Activated B cell treated with CpG ODN at 0.5 μM for 24 hours (primary cell): ENCODE results near the gene DUSP28. TPM values are rescaled to one million over a fixed set of nuclear protein-coding genes. Genes with fewer than 3 reads are reported as not detected.
"Not testable (repeated sequence)": the region's sequence is repeated elsewhere in the genome, so short reads cannot be mapped to it uniquely, and the experiment has no call there.

Experiments used
- ATAC-seq: fragments of 200-7000 bp; cut with Tn5 transposase; one replicate; pipeline ENCODE4 v1.10.0; 2021; ENCODE audit warnings: low read depth, mild to moderate bottlenecking, moderate library complexity
- CTCF ChIA-PET: fragments of 350-600 bp; sonication (Branson Sonifier 250); formaldehyde crosslinking; loops from one replicate; lab custom pipeline; 2021; ENCODE audit warnings: antibody characterized with exemption; lab: Charles Lee
- POLR2A ChIA-PET: fragments of 350-600 bp; sonication (Branson Sonifier 250); formaldehyde crosslinking; loops from one replicate; lab custom pipeline; 2021; ENCODE audit warnings: antibody characterized with exemption; lab: Charles Lee
- DNase-seq: peaks from one replicate; pipeline ENCODE4 v3.0.0; 2022
- H3K27ac Mint-ChIP-seq: one replicate; pipeline ENCODE4 v1.8.0; 2020; ENCODE audit warnings: mixed read lengths
- H3K27me3 Mint-ChIP-seq: one replicate; pipeline ENCODE4 v1.8.0; 2021; ENCODE audit warnings: mixed read lengths
- H3K36me3 Mint-ChIP-seq: one replicate; pipeline ENCODE4 v1.8.0; 2021; ENCODE audit warnings: low read depth, mixed read lengths
- H3K4me1 Mint-ChIP-seq: one replicate; pipeline ENCODE4 v1.8.0; 2021; ENCODE audit warnings: mixed read lengths
- H3K4me3 Mint-ChIP-seq: one replicate; pipeline ENCODE4 v1.8.0; 2020; ENCODE audit warnings: mild to moderate bottlenecking, mixed read lengths
- H3K9me3 Mint-ChIP-seq: one replicate; pipeline ENCODE4 v1.8.0; 2020; ENCODE audit warnings: mixed read lengths
- CTCF ChIP-seq: fragments of 200-600 bp; IDR thresholded peaks from one replicate; pipeline ENCODE4 v1.8.0; 2022; ENCODE audit warnings: antibody characterized with exemption, mild to moderate bottlenecking
- intact Hi-C: fragments of 100-400 bp; cut with micrococcal nuclease; formaldehyde crosslinking; loops from one replicate; pipeline ENCODE4 v1.15.1; 2024
- total RNA-seq: library from RNA; stranded (reverse); gene quantifications from 2 replicates; pipeline ENCODE4 v1.2.3, GENCODE V29; 2022

DUSP28 gene
- total RNA-seq, 1 donor from 2014 or later: 11.5 TPM

- no peak overlapping the region for H3K27ac Mint-ChIP-seq
- H3K36me3 Mint-ChIP-seq: peaks cover 26% of the 10 kb centered on the region
- ChIA-PET POLR2A (no interaction called here), CTCF (no interaction called here)
- TF ChIP-seq CTCF: no peak
- peaks cover 2% of the 10 kb centered on the region for H3K9me3 Mint-ChIP-seq
- no peak overlapping the region for H3K4me3 Mint-ChIP-seq
- H3K4me1 Mint-ChIP-seq: peaks cover 7% of the 10 kb centered on the region
- H3K27me3 Mint-ChIP-seq: no peaks in the 10 kb centered on the region
- ATAC-seq: no peak
- intact Hi-C loops: no loop called here
- no peak for DNase-seq
Observed at GRCh38 chr2:240518981-240519380, 41.2 kb upstream of the DUSP28 start.

- H3K27me3 Mint-ChIP-seq: no peaks in the 10 kb centered on the region
- H3K36me3 Mint-ChIP-seq: peaks cover 28% of the 10 kb centered on the region
- H3K9me3 Mint-ChIP-seq: peaks cover 3% of the 10 kb centered on the region
- H3K27ac Mint-ChIP-seq: no peak overlapping the region
- H3K4me3 Mint-ChIP-seq: no peak overlapping the region
- ATAC-seq (no peak), DNase-seq (no peak)
- TF ChIP-seq CTCF: no peak
- intact Hi-C loops: no loop called here
- CTCF ChIA-PET: no interaction called here
- H3K4me1 Mint-ChIP-seq: peaks cover 2% of the 10 kb centered on the region
- POLR2A ChIA-PET: no interaction called here
Observed at GRCh38 chr2:240519396-240520129, 40.6 kb upstream of the DUSP28 start.

- intact Hi-C loops: no loop called here
- ATAC-seq: no peak
- no peak for TF ChIP-seq CTCF
- CTCF ChIA-PET: no interaction called here
- POLR2A ChIA-PET: no interaction called here
- no peaks in the 10 kb centered on the region for H3K4me1 Mint-ChIP-seq
- H3K4me3 Mint-ChIP-seq: no peak overlapping the region
- H3K36me3 Mint-ChIP-seq: peaks cover 36% of the 10 kb centered on the region
- no peak overlapping the region for H3K27ac Mint-ChIP-seq
- DNase-seq: no peak
- peaks cover 8% of the 10 kb centered on the region for H3K9me3 Mint-ChIP-seq
- H3K27me3 Mint-ChIP-seq: no peaks in the 10 kb centered on the region
Observed at GRCh38 chr2:240520130-240520973, 39.8 kb upstream of the DUSP28 start.

- ChIA-PET CTCF (no interaction called here), POLR2A (no interaction called here)
- Mint-ChIP-seq H3K9me3 (peaks cover 8% of the 10 kb centered on the region), H3K4me3 (no peak overlapping the region), H3K4me1 (no peaks in the 10 kb centered on the region), H3K36me3 (peaks cover 41% of the 10 kb centered on the region), H3K27me3 (no peaks in the 10 kb centered on the region), H3K27ac (no peak overlapping the region)
- no peak for TF ChIP-seq CTCF
- no peak for ATAC-seq
- intact Hi-C loops: no loop called here
- DNase-seq: no peak
Observed at GRCh38 chr2:240520974-240521350, 39.2 kb upstream of the DUSP28 start.

GRCh38 chr2:240521885-240522284, 38.3 kb upstream of the DUSP28 start:
- H3K4me3 Mint-ChIP-seq, H3K27ac Mint-ChIP-seq, H3K4me1 Mint-ChIP-seq, CTCF ChIA-PET, DNase-seq, POLR2A ChIA-PET, H3K27me3 Mint-ChIP-seq, intact Hi-C loops, ATAC-seq, H3K9me3 Mint-ChIP-seq: not testable (repeated sequence)
- H3K36me3 Mint-ChIP-seq: peaks cover 46% of the 10 kb centered on the region
